Stimulated activated CD4-positive, alpha-beta T cell treated with anti-CD3 and anti-CD28 coated beads, TNF-alpha, amount 100 ng/mL, for 24 hours (primary cell): ENCODE results near the gene CRYZL1.
A peak's percentile ranks its signal among the peaks of the same experiment; 100 is the strongest.

Source experiments
- DNase-seq, 3 experiments: peaks; one replicate each; pipeline ENCODE4 v3.0.0-alpha.2; 2020; ENCODE audit warnings: low read depth in 3 of 3

The CRYZL1 gene

DNA sequence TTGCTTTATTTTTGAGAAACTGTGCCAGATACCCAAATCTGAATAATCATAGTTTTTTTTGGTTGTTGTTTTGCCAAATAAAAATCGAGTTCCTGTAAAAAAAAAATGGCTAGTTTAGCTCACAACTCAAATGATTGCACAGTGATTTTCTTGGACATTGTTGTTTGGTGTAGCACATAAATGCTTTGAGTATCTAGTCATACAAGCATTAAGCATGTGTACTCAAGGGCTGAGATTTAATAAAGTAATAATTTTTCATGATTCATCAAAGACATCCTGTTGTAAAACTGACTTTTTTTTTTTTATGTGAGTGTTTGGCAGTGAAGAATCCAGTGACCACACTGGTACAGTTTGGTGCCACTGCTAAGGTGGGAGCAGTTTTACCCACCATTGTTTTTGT is 19.6 kb upstream of the CRYZL1 start:
- no peak for DNase-seq

- no peak for DNase-seq
These were observed 18.9 kb upstream of the CRYZL1 start for GRCh38 chr21:33660406-33660805.

DNA sequence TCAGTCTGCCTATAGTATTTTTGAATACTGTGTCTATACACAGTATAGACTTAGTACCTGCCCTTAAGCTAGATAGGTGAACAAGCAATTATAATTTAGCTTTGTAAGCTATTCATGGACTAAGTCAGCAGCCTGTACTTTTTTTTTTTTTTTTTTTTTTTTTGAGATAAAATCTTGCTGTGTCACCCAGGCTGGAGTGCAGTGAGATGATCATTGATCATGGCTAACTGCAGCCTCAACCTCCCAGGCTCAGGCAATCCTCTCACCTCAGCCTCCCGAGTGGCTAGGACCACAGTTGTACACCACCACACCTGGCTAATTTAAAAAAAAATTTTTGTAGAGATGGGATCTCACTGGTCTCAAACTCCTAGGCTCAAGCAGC is 18.0 kb upstream of the CRYZL1 start:
- no peak for DNase-seq

DNA sequence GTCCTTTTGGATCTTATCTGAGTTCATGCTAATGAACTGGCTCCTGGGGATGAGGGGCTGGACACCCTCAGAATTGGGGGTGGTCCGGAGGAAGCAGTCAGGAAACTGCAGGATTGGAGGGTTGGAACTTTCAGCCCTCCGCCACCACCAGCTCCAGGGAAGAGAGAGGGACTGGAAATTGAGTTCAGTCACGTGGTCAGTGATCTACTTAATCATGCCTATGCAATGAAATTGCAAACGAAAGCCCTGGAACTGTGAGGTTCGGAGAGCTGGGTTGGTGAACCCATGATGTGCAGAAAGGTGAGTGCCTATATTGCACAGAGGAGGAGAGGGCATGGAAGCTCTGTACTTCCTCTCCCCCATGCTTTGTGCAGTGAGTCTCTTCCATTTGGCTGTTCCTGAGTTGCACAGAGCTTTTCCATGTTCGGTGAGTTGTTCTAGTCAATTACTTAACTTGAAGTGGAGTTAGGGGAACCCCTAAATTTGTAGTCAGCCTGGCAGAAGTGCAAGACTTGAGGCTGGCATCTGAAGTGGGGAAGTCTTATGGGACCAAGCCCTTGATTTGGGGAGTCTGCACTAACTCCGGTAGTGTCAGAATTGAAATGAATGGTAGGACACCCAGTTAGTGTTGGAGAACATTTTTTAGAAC is 17.5 kb upstream of the CRYZL1 start:
- DNase-seq: no peak

- no peak for DNase-seq
These were observed 15.7 kb upstream of the CRYZL1 start for GRCh38 chr21:33657124-33657820.

DNA sequence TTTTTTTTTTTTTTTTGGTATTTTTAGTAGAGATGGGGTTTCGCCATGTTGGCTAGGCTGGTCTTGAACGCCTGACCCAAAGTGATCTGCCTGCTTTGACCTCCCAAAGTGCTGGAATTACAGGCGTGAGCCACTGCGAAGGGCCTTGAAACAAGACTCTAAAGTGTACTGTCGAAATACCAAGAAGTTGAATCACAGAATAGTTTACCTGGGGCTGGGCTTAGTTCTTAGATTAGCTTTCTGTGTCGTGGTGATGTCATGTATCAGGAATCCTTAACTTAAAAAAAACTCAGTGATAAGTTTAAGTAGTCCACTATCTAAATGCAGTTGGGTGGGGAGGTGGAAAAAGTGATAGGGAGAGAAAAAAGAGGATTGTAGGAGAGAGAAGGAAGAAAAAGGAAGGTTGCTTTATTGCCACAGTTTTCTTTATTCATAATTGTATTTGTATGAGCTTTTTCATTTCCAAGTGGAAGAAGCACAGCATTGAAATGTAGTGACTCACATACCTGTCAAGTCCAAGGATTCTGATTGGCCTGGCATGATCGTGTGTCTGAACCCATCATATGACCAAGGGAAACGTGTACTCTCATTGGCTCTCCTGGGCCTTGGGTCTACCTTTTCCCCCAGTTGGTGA is 14.2 kb upstream of the CRYZL1 start:
- no peak for DNase-seq

GRCh38 chr21:33654412-33654811 is 12.9 kb upstream of the CRYZL1 start:
- DNase-seq: no peak

- DNase-seq: no peak
These were observed 10.6 kb upstream of the CRYZL1 start for GRCh38 chr21:33651965-33652680.

GRCh38 chr21:33650929-33651509 is 9.5 kb upstream of the CRYZL1 start:
- DNase-seq: no peak

DNA sequence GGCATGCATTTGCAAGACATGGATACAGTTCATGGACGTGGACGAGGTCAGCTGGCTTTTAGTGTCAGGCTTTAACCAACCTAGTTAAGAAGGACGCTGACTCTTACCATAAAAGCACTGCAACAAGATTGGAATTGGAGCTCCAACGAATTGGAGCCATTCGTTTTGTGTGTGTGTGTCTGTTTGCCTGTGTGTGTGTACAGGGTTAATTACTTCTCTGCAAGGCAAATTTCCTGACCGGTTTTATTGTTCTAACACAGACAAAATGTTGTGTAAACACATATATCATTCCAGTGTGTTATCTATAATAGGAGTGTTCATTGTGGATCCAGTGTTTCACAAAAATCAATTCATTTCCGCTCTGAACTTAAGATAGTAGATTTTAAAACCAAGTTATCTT is 8.7 kb upstream of the CRYZL1 start:
- no peak for DNase-seq

DNA sequence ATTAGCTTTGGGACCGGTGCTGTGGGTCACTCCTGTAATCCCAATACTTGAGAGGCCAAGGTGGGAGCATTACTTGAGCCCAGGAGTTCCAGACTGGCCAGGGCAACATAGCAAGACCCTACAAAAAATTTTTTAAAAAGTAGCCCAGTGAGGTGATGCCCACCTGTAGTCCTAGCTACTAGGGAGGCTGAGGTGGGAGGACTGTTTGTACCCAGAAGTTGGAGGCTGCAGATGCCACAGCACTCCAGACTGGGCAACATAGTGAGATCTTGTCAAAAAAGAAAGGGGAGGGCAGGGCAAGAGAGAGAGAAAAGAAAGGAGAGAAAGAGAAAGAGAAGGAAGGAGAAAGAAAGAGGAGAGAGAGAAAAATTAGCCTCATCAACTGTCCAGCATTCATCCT is 7.0 kb upstream of the CRYZL1 start:
- no peak for DNase-seq

GRCh38 chr21:33647587-33647986 is 6.0 kb upstream of the CRYZL1 start:
- DNase-seq: no peak

DNA sequence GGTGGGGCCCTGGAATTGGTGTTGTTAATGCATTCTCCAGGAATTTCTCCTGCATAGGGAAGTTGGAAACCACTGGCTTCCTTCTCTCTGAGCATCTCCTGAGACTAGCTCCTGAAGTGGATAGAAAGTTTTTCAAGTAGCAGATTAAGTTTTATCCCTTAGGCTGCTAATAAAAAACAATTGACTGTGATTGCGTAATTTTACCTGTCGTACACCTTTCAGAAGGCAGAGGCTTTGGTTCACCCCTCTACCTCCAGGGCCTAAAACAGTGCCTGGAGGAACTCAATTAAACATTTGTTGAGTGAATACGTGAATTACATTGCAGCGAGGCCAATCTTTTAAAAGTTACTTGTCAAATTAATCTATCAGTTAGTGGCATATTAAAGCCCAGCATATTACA is 4.2 kb upstream of the CRYZL1 start:
- DNase-seq: no peak

- no peak for DNase-seq
These were observed 3.0 kb upstream of the CRYZL1 start for GRCh38 chr21:33644383-33645074.

- no peak for DNase-seq
These were observed 2.2 kb upstream of the CRYZL1 start for GRCh38 chr21:33643658-33644311.

- peak in 1 of 3 experiments; percentile 18 for DNase-seq
These were observed 1.5 kb upstream of the CRYZL1 start for GRCh38 chr21:33642896-33643657.

- peak; percentile 99 to 100 (median 100) for DNase-seq
These were observed 720 bp upstream of the CRYZL1 start, which contains the start of gene ITSN1 for GRCh38 chr21:33642027-33642895. ITSN1 (plus strand) TSS chr21:33642501; CDS start chr21:33718829, 76,328 bp downstream.

GRCh38 chr21:33640697-33641351 is 717 bp downstream of the CRYZL1 start:
- no peak for DNase-seq

DNA sequence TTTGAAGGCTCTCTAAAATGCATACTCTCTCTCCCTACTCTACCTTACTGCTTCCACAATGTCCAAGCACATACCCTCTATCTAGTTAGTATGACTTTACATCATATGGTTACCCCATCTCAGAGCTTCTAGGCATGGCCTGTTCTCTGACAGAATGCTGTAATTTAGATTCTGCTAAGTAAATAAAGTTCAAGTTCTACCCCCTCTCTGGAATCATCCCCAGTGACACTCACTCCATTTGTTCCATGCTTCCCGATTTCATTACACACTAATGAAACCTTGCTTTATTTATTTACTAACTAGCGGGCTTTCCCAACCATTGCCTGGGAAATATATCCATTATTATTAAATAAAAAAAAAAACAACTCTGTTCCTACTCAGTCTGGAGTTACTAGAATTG is 7.3 kb downstream of the CRYZL1 start:
- DNase-seq: no peak
